GM11168 (cell line): Measurements from ENCODE around the gene C20orf141.
"Not testable (repeated sequence)": the region's sequence is repeated elsewhere in the genome, so short reads cannot be mapped to it uniquely, and the experiment has no call there.

Experiments
- in situ Hi-C: fragments of 300-500 bp; cut with MboI; formaldehyde crosslinking; loops from one replicate; pipeline ENCODE4 v1.12.0; 2022; ENCODE audit warnings: low sequenced_read_pairs; ENCODE audit not compliant: unreplicated experiment

Gene C20orf141

GRCh38 chr20:2817891-2818595, 3.3 kb downstream of the C20orf141 start:
- in situ Hi-C loops, result no loop called here

- in situ Hi-C loops, result no loop called here
Measured at GRCh38 chr20:2820084-2820895, 5.5 kb downstream of the C20orf141 start.

DNA sequence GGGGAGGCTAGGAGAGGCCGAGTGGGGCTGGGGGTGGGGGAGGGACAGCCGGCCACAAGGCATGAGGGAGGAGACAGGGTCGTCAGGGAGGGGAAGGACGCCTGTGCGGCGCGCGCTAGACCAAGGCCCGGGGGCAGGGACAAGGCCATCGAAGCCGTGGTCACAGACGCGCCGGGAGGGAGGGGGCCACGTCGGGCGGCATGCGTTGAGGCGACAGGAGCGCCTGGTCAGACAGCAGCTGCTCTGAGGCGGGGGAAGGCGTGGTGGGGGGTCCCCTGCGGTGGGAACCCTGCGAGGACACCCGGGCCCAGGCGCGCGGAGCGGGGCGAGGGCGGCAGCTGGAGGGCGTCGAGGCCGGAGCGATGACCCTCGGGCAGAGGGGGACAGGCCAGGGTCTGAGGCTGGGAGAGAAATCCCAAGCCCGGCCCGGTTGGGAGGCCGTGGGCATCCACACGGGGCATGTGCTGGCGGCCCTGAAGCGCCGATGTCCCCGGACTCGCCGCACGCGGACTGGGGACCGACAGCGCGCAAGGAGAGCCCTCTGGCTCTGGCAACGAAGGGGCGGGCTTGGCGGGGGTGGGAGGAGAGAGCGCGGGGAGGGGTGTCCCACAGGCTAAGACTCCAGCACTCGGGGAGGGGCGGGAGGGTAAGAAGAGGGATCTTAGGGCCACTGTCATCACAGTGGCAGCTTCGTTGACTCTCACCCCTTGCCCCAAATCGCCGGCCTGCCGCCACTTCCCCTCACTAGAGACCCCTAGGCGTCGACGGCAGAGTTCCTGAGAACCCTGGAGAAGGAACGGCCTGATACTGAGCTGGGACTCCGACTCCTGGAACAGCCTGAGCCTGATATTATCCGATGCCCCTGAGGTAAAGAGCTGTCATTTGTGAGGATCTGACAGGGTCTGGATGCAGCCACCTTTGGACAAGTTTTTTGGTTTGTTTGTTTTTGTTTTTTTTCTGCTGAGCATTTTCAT, 6.4 kb downstream of the C20orf141 start:
- in situ Hi-C loops, result no loop called here

DNA sequence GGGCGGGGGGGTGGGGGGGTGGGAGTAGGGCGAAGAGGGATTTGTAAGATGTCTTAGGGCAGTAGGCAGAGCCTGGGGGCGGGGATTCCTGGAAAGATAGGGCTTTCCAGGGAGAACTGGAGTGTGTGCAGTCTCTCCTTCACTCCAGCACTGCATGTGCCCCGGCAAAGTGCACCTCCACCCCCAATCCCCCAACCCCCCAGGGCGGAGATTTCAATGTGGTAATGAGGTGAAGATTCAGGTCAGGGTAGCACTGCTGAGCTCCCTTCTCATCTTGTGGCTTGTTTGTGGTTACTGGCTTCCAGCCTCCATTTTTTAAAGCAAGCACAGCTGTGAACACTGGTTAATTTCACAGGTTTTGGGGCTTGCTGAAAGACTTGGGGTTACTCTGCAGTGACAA, 7.3 kb downstream of the C20orf141 start:
- in situ Hi-C loops, result no loop called here

GRCh38 chr20:2825761-2826160, 11.0 kb downstream of the C20orf141 start:
- in situ Hi-C loops, result no loop called here

GRCh38 chr20:2826655-2827054, 11.9 kb downstream of the C20orf141 start:
- in situ Hi-C loops, result no loop called here

- in situ Hi-C loops, result no loop called here
Measured at GRCh38 chr20:2829376-2829775, 14.6 kb downstream of the C20orf141 start.

- in situ Hi-C loops, result not testable (repeated sequence)
Measured at GRCh38 chr20:2831206-2831605, 16.4 kb downstream of the C20orf141 start.

GRCh38 chr20:2833761-2834160, 19.0 kb downstream of the C20orf141 start:
- in situ Hi-C loops, result no loop called here

- in situ Hi-C loops, result no loop called here
Measured at GRCh38 chr20:2834401-2835110, 19.8 kb downstream of the C20orf141 start.

- in situ Hi-C loops, result no loop called here
Measured at GRCh38 chr20:2835331-2835796, 20.6 kb downstream of the C20orf141 start.

DNA sequence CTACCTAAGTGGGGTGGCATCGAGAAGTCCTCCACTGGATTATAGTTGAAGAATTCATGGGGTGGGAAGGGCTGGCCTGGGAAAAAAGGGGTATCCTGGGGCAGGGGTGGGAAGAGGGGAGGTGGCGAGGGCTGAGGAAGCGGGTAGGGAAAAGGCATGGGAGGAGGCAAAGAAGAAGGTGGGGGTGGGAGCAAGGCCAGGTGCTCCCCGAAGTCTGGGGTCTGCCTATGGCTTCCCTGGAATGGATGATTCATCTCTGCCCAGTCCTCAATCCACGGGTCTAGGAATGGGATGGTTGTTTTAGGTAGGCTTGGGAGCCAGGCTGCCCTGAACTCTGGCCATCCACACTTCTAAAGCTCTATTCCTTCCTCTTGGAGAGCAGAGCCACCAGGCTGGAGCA, 21.2 kb downstream of the C20orf141 start:
- in situ Hi-C loops, result no loop called here

DNA sequence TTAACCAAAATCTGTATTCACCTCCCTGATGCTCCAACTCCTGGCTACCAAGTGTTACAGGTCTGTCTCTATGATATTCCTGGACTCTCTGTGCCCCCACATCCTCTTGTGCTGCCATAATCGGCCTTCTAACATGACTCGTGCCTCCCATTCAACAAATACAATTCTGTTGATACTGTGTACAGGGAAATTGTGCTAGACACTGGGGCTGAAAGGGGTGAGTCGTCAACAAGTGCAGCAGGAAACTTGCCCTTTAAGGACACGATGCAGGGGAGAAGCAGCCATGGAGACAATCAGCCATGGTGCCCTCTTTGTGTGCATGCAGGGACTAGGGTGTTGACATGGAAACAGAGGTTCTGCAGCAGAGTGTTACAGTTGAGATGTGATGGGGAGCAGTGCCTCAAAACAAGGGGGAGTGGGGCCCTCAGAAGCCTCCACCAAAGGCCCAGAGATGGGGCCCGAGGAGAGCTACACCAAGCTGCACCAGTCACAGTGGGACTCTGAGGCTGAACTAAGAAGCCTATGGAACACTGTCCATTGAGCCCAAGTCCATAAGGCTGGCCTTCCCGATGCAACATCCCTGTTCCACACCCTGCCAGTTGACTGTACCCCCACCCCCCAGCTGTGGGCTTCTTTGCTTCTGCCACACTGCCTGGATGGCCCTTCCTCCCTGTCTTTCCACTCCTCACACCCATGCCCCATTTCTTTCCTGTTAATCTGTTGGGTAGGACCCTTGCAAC, 22.6 kb downstream of the C20orf141 start:
- in situ Hi-C loops, result no loop called here

GRCh38 chr20:2838170-2838797, 23.5 kb downstream of the C20orf141 start:
- in situ Hi-C loops, result no loop called here

DNA sequence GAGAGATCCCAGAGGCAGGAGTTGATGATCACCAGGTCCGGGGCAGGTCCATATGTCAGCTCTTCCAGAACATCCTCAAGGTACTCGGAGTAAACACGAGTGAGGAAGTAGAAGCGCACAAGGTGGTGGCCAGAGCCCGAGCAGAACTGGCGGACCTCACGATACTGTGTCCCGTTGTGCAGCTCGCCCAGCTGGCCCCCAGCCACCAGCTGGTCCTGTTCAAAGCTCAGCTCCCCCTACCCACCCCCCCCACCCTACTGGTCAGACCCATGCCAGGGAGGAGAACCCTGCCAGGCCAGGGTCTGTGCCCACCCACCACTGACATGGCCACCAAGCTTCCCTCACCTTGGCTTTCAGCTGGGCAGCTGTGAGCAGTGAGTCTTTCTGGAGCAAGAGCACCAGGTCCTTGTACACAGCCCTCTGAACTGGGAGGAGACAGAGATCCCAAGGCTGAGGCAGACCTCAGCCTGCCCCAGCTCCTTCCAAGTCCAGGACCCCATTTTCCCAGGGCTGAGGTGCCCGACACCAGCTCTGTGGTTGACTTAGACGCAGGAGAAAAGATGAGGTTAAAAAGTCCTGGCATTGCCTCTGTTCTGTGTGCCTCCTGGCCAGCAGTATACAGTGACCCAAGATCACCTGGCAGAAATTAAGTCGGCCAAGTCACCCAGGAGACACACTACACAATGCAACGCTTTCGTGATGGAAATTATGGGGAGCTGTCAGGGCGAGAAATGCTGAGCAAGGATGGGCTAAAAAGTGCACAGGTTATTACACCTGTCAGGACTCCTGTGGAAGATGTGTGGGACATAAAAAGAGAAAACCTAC, 24.3 kb downstream of the C20orf141 start:
- in situ Hi-C loops, result no loop called here

- in situ Hi-C loops, result no loop called here
Measured at GRCh38 chr20:2839732-2840137, 24.9 kb downstream of the C20orf141 start.

- in situ Hi-C loops, result no loop called here
Measured at GRCh38 chr20:2840138-2840966, 25.6 kb downstream of the C20orf141 start, which contains the start of the genes PCED1A and VPS16. Gene PCED1A, minus strand, starts transcription at chr20:2840655. Its CDS starts 743 bp downstream, at chr20:2839912. Gene VPS16, plus strand, starts transcription at chr20:2840745. Its CDS starts 30 bp downstream, at chr20:2840775.
